PFSK-1 (cell line): Measurements from ENCODE around the gene ZXDC.

ENCODE experiments used
- FOXP2 ChIP-seq: optimal IDR thresholded peaks from 2 replicates; pipeline ENCODE3; 2011; ENCODE audit warnings: borderline replicate concordance, control low read depth, inconsistent platforms; ENCODE audit not compliant: insufficient read depth; ENCODE audit errors: extremely low read length, extremely low read depth
- POLR2AphosphoS5 ChIP-seq: IDR thresholded peaks from 2 replicates; pipeline ENCODE4 v1.6.1; 2012; ENCODE audit warnings: low read depth, mild to moderate bottlenecking, control low read depth, low read length, moderate library complexity
- REST ChIP-seq, 2 experiments: IDR thresholded peaks; 2 replicates each; pipeline versions ENCODE4 v1.6.1 to v1.8.0; 2011 to 2012; ENCODE audit warnings: low read depth in 2 of 2, low read length in 2 of 2, control low read depth in 1 of 2, inconsistent platforms in 1 of 2, mild to moderate bottlenecking in 1 of 2, moderate library complexity in 1 of 2; ENCODE audit not compliant: insufficient read depth in 1 of 2
- SIN3A ChIP-seq: IDR thresholded peaks from 2 replicates; pipeline ENCODE4 v1.6.1; 2012; ENCODE audit warnings: mild to moderate bottlenecking, low read length, moderate library complexity, borderline replicate concordance; ENCODE audit not compliant: insufficient read depth
- TAF1 ChIP-seq: IDR thresholded peaks from 2 replicates; pipeline ENCODE4 v1.6.1; 2012; ENCODE audit warnings: low read length, control low read depth, borderline replicate concordance; ENCODE audit not compliant: insufficient read depth

Gene ZXDC

GRCh38 chr3:126480206-126480605 lies 4.5 kb upstream of the ZXDC start:
- TF ChIP-seq SIN3A (no peak), REST (IDR thresholded peaks at IDR 0.05; ENCODE audit: insufficient read depth in 1 of 2, low read depth in 2 of 2, low read length in 2 of 2) (no peak), POLR2AphosphoS5 (no peak), TAF1 (no peak), FOXP2 (no peak)

GRCh38 chr3:126479642-126480041 lies 4.0 kb upstream of the ZXDC start:
- TF ChIP-seq REST (IDR thresholded peaks at IDR 0.05; ENCODE audit: insufficient read depth in 1 of 2, low read depth in 2 of 2, low read length in 2 of 2), result no peak
- TF ChIP-seq TAF1, result no peak
- no peak for TF ChIP-seq SIN3A
- no peak for TF ChIP-seq FOXP2
- no peak for TF ChIP-seq POLR2AphosphoS5

GRCh38 chr3:126478581-126479310 lies 3.1 kb upstream of the ZXDC start:
- no peak for TF ChIP-seq FOXP2

- TF ChIP-seq SIN3A (no peak), REST (IDR thresholded peaks at IDR 0.05; ENCODE audit: insufficient read depth in 1 of 2, low read depth in 2 of 2, low read length in 2 of 2) (no peak), POLR2AphosphoS5 (no peak), TAF1 (no peak), FOXP2 (no peak)
Measured at GRCh38 chr3:126477061-126477380, 1.3 kb upstream of the ZXDC start.

GRCh38 chr3:126476166-126477060 lies 722 bp upstream of the ZXDC start:
- TF ChIP-seq POLR2AphosphoS5 (0 out of 2 replicates have a peak, but pooled peaks have one; percentile 44), FOXP2 (no peak)

- no peak for TF ChIP-seq POLR2AphosphoS5
- TF ChIP-seq TAF1, result no peak
- TF ChIP-seq FOXP2, result no peak
- TF ChIP-seq REST (IDR thresholded peaks at IDR 0.05; ENCODE audit: insufficient read depth in 1 of 2, low read depth in 2 of 2, low read length in 2 of 2), result no peak
Measured at GRCh38 chr3:126474498-126475412, 936 bp downstream of the ZXDC start.
